Measurements from ENCODE around the gene MYOZ1. TPM values are rescaled to one million over a fixed set of nuclear protein-coding genes. Genes with fewer than 3 reads are reported as not detected.

Gene MYOZ1
- total and polyA plus RNA-seq, 2 experiments from 2014 or later = 0.32 to 0.39 TPM

DNA sequence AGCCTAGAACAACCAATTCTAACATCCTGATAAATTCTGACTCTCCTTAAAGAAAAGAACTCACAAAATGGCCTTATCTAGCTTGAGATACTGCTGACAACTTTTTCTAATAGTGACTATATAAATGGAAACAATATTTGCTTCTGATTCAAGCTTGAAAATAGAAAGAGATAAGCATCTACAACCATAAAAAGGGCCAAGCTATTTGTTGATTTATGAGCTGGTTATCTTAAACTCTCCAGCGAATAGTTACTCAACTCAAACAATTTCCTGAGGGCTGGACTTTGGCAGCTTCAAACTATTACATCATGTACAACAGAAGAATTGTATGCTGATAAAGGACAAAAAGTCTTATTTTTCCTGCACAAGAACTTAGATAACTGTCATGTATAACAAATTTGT is 54.7 kb downstream of the MYOZ1 start:
- Histone ChIP-seq H3K4me1 (ENCODE audit: insufficient read depth) (peaks cover 51% of the 10 kb centered on the region), H3K27ac (peak overlapping the region; percentile 39), H3F3A (ENCODE audit: insufficient read depth) (peaks cover 33% of the 10 kb centered on the region), H4K20me1 (ENCODE audit: insufficient read depth) (no peaks in the 10 kb centered on the region), H3K27me3 (replicated peaks; ENCODE audit: insufficient read depth) (no peaks in the 10 kb centered on the region), H3K4me2 (ENCODE audit: unreplicated experiment) (peak overlapping the region; percentile 67), H2AFZ (no peak overlapping the region), H3K9me3 (ENCODE audit: low read depth) (no peaks in the 10 kb centered on the region), H3K4me3 (peak overlapping the region; percentile 28; the same call in 1 of the 2 replicates), H3K79me2 (ENCODE audit: insufficient read depth) (no peaks in the 10 kb centered on the region), H3K36me3 (ENCODE audit: low read depth) (no peaks in the 10 kb centered on the region), H3K9ac (peak overlapping the region; percentile 11; the same call in 1 of the 2 replicates), H3K9me2 (ENCODE audit: insufficient read depth) (no peaks in the 10 kb centered on the region)
- DNase-seq = peak; percentile 82
- in situ Hi-C loops (cut with MboI) = no loop called here
- TF ChIP-seq EZH2 (IDR thresholded peaks at IDR 0.05; ENCODE audit: insufficient read depth, poor library complexity, severe bottlenecking) (no peak), EZH2phosphoT487 (IDR thresholded peaks at IDR 0.05; ENCODE audit: insufficient read depth, low read depth) (no peak)
- WGBS, 2 experiments (ENCODE audit: low coverage in 1 of 2, low lambda C conversion rate in 2 of 2, missing lambda C conversion rate in 2 of 2) = 0% methylated on average over 1 of the region's 1 CpG

DNA sequence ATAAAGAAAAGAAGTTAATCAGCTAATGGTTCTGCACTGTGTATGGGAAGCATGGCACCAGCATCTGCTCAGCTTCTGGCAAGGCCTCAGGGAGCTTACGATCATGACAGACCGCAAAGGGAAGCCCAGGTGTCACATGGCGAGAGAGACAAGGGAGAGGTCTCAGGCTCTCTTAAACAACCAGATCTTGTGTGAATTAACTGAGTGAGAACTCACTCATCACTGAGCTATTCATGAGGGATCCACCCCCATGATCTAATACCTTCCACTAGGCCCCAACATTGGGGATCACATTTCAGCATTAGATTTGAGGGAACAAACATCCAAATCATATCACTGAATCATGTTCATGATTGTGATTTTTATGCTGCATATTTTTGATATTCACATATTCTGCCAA is 55.9 kb downstream of the MYOZ1 start:
- peaks cover 24% of the 10 kb centered on the region for H3F3A ChIP-seq (ENCODE audit: insufficient read depth)
- H3K79me2 ChIP-seq (ENCODE audit: insufficient read depth) = no peaks in the 10 kb centered on the region
- no peaks in the 10 kb centered on the region for H3K27me3 ChIP-seq (replicated peaks; ENCODE audit: insufficient read depth)
- H3K36me3 ChIP-seq (ENCODE audit: low read depth) = no peaks in the 10 kb centered on the region
- in situ Hi-C loops (cut with MboI) = no loop called here
- peaks cover 41% of the 10 kb centered on the region for H3K4me1 ChIP-seq (ENCODE audit: insufficient read depth)
- WGBS, 2 experiments (ENCODE audit: low coverage in 1 of 2, low lambda C conversion rate in 2 of 2, missing lambda C conversion rate in 2 of 2) = 100% methylated on average over 3 of the region's 3 CpGs
- H3K4me2 ChIP-seq (ENCODE audit: unreplicated experiment) = peak overlapping the region; percentile 67
- TF ChIP-seq EZH2 (IDR thresholded peaks at IDR 0.05; ENCODE audit: insufficient read depth, poor library complexity, severe bottlenecking) (no peak), EZH2phosphoT487 (IDR thresholded peaks at IDR 0.05; ENCODE audit: insufficient read depth, low read depth) (no peak)
- H2AFZ ChIP-seq = no peak overlapping the region
- no peaks in the 10 kb centered on the region for H4K20me1 ChIP-seq (ENCODE audit: insufficient read depth)
- H3K9me3 ChIP-seq (ENCODE audit: low read depth) = no peaks in the 10 kb centered on the region
- no peak overlapping the region for H3K4me3 ChIP-seq
- DNase-seq = peak; percentile 52
- H3K27ac ChIP-seq = no peak overlapping the region
- no peak overlapping the region for H3K9ac ChIP-seq
- H3K9me2 ChIP-seq (ENCODE audit: insufficient read depth) = no peaks in the 10 kb centered on the region

DNA sequence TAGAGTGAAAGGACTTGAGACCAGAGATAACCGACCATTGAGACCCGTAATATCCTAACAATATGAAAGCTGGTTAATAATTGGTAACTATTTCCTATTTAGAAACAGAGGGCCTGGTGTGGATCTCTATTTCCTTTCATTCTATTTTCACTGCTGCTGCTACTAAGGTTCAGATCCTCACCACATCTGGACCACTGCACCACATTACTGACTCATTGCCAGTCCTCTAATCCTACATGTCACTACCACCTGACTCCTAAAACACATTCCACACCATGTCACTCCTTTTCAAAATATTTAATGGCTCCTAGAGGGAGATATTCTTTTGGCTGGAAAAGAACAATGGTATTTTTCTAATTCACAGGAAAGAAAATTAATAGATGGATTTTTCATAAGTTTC is 56.5 kb downstream of the MYOZ1 start:
- no peak overlapping the region for H3K4me2 ChIP-seq (ENCODE audit: unreplicated experiment)
- H3K9me2 ChIP-seq (ENCODE audit: insufficient read depth) = no peaks in the 10 kb centered on the region
- H3K9ac ChIP-seq = no peak overlapping the region
- H3K4me3 ChIP-seq = no peak overlapping the region
- H3K27ac ChIP-seq = no peak overlapping the region
- WGBS, 2 experiments (ENCODE audit: low coverage in 1 of 2, low lambda C conversion rate in 2 of 2, missing lambda C conversion rate in 2 of 2) = 81 to 88% methylated on average over 2 of the region's 2 CpGs
- H3K4me1 ChIP-seq (ENCODE audit: insufficient read depth) = peaks cover 41% of the 10 kb centered on the region
- H3K79me2 ChIP-seq (ENCODE audit: insufficient read depth) = no peaks in the 10 kb centered on the region
- H3K27me3 ChIP-seq (replicated peaks; ENCODE audit: insufficient read depth) = no peaks in the 10 kb centered on the region
- no peak overlapping the region for H2AFZ ChIP-seq
- H3K9me3 ChIP-seq (ENCODE audit: low read depth) = no peaks in the 10 kb centered on the region
- in situ Hi-C loops (cut with MboI) = no loop called here
- H4K20me1 ChIP-seq (ENCODE audit: insufficient read depth) = no peaks in the 10 kb centered on the region
- peak; percentile 49 for DNase-seq
- H3F3A ChIP-seq (ENCODE audit: insufficient read depth) = peaks cover 24% of the 10 kb centered on the region
- no peaks in the 10 kb centered on the region for H3K36me3 ChIP-seq (ENCODE audit: low read depth)
- no peak for TF ChIP-seq EZH2 (IDR thresholded peaks at IDR 0.05; ENCODE audit: insufficient read depth, poor library complexity, severe bottlenecking)
- no peak for TF ChIP-seq EZH2phosphoT487 (IDR thresholded peaks at IDR 0.05; ENCODE audit: insufficient read depth, low read depth)

DNA sequence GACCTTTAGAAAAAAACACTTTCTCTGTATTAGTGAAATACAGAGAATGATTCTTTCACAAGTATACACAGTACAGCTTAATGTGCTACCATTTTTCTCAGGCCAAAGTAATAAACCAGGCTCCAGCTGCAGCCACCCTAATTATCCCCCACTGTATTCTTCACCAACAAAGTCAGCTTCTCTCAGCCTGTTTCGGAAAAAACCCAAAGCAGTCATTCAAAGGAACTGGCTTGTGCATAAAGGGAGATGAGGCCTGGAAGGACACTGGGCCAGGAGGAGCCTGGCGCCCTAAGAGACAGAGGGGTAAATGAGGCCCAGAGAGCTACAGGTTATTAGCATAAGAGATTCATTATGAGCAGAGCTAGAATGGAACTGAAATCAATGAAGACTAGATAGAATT is 59.4 kb downstream of the MYOZ1 start:
- in situ Hi-C loops (cut with MboI) = no loop called here
- 95 to 97% methylated on average over 2 of the region's 2 CpGs for WGBS, 2 experiments (ENCODE audit: low coverage in 1 of 2, low lambda C conversion rate in 2 of 2, missing lambda C conversion rate in 2 of 2)
- Histone ChIP-seq H3K9me3 (ENCODE audit: low read depth) (no peaks in the 10 kb centered on the region), H3K27ac (no peak overlapping the region), H3K4me3 (no peak overlapping the region), H3F3A (ENCODE audit: insufficient read depth) (peaks cover 23% of the 10 kb centered on the region), H3K9me2 (ENCODE audit: insufficient read depth) (no peaks in the 10 kb centered on the region), H3K4me1 (ENCODE audit: insufficient read depth) (peaks cover 23% of the 10 kb centered on the region), H3K4me2 (ENCODE audit: unreplicated experiment) (no peak overlapping the region), H3K36me3 (ENCODE audit: low read depth) (no peaks in the 10 kb centered on the region), H2AFZ (no peak overlapping the region), H3K79me2 (ENCODE audit: insufficient read depth) (no peaks in the 10 kb centered on the region), H3K27me3 (replicated peaks; ENCODE audit: insufficient read depth) (no peaks in the 10 kb centered on the region), H4K20me1 (ENCODE audit: insufficient read depth) (no peaks in the 10 kb centered on the region), H3K9ac (no peak overlapping the region)
- TF ChIP-seq EZH2 (IDR thresholded peaks at IDR 0.05; ENCODE audit: insufficient read depth, poor library complexity, severe bottlenecking) = no peak
- no peak for TF ChIP-seq EZH2phosphoT487 (IDR thresholded peaks at IDR 0.05; ENCODE audit: insufficient read depth, low read depth)
- DNase-seq = no peak

Other genes starting within 250 kb of the MYOZ1 start
- 118 and 152 TPM in 2 replicates for gene ANXA7, start 227.4 kb downstream of the MYOZ1 start, total RNA-seq (2014; rRNA removed; shearing (Covaris generic))
- gene ANXA7, start 227.4 kb downstream of the MYOZ1 start, polyA plus RNA-seq (2016; fragmentation: Nextera tagmentation; extraction: Ambion mirVana) = 167 and 178 TPM in 2 replicates
- 1.0 and 1.5 TPM in 2 replicates for gene MSS51, start 207.9 kb downstream of the MYOZ1 start, total RNA-seq (2014; rRNA removed; shearing (Covaris generic))
- 0.26 and 0.28 TPM in 2 replicates for gene MSS51, start 207.9 kb downstream of the MYOZ1 start, polyA plus RNA-seq (2016; fragmentation: Nextera tagmentation; extraction: Ambion mirVana)
- gene PPP3CB, start 145.4 kb downstream of the MYOZ1 start, total RNA-seq (2014; rRNA removed; shearing (Covaris generic)) = 29.5 and 37.6 TPM in 2 replicates
- gene PPP3CB, start 145.4 kb downstream of the MYOZ1 start, polyA plus RNA-seq (2016; fragmentation: Nextera tagmentation; extraction: Ambion mirVana) = 21.2 and 23.7 TPM in 2 replicates
- 4.2 and 18.5 TPM in 2 replicates for gene USP54, start 50.1 kb downstream of the MYOZ1 start, total RNA-seq (2014; rRNA removed; shearing (Covaris generic))
- 4.0 and 6.8 TPM in 2 replicates for gene USP54, start 50.1 kb downstream of the MYOZ1 start, polyA plus RNA-seq (2016; fragmentation: Nextera tagmentation; extraction: Ambion mirVana)
- gene SYNPO2L, start 14.6 kb upstream of the MYOZ1 start, total RNA-seq (2014; rRNA removed; shearing (Covaris generic)) = 0.11 TPM in 1 of 2 replicates, not detected in the other
- 0.33 and 0.34 TPM in 2 replicates for gene SYNPO2L, start 14.6 kb upstream of the MYOZ1 start, polyA plus RNA-seq (2016; fragmentation: Nextera tagmentation; extraction: Ambion mirVana)
- gene AGAP5, start 56.6 kb upstream of the MYOZ1 start, total RNA-seq (2014; rRNA removed; shearing (Covaris generic)) = 2.1 and 3.9 TPM in 2 replicates
- gene AGAP5, start 56.6 kb upstream of the MYOZ1 start, polyA plus RNA-seq (2016; fragmentation: Nextera tagmentation; extraction: Ambion mirVana) = 0.75 and 0.80 TPM in 2 replicates
- gene SEC24C, start 102.9 kb upstream of the MYOZ1 start, total RNA-seq (2014; rRNA removed; shearing (Covaris generic)) = 75.6 and 87.1 TPM in 2 replicates
- gene SEC24C, start 102.9 kb upstream of the MYOZ1 start, polyA plus RNA-seq (2016; fragmentation: Nextera tagmentation; extraction: Ambion mirVana) = 30.6 and 31.4 TPM in 2 replicates
- gene CHCHD1, start 140.6 kb upstream of the MYOZ1 start, total RNA-seq (2014; rRNA removed; shearing (Covaris generic)) = 23.1 and 26.9 TPM in 2 replicates
- gene CHCHD1, start 140.6 kb upstream of the MYOZ1 start, polyA plus RNA-seq (2016; fragmentation: Nextera tagmentation; extraction: Ambion mirVana) = 66.3 and 73.0 TPM in 2 replicates
- 44.4 and 61.5 TPM in 2 replicates for gene ZSWIM8, start 144.1 kb upstream of the MYOZ1 start, total RNA-seq (2014; rRNA removed; shearing (Covaris generic))
- 24.3 and 25.5 TPM in 2 replicates for gene ZSWIM8, start 144.1 kb upstream of the MYOZ1 start, polyA plus RNA-seq (2016; fragmentation: Nextera tagmentation; extraction: Ambion mirVana)
- gene NDST2, start 170.1 kb upstream of the MYOZ1 start, total RNA-seq (2014; rRNA removed; shearing (Covaris generic)) = 26.8 and 50.0 TPM in 2 replicates
- gene NDST2, start 170.1 kb upstream of the MYOZ1 start, polyA plus RNA-seq (2016; fragmentation: Nextera tagmentation; extraction: Ambion mirVana) = 27.4 and 30.9 TPM in 2 replicates
- 25.7 and 29.1 TPM in 2 replicates for gene CAMK2G, start 233.1 kb upstream of the MYOZ1 start, total RNA-seq (2014; rRNA removed; shearing (Covaris generic))
- gene CAMK2G, start 233.1 kb upstream of the MYOZ1 start, polyA plus RNA-seq (2016; fragmentation: Nextera tagmentation; extraction: Ambion mirVana) = 24.3 and 28.2 TPM in 2 replicates